Measurements from ENCODE around the gene KIAA1191.
"Not testable (repeated sequence)": the region's sequence is repeated elsewhere in the genome, so short reads cannot be mapped to it uniquely, and the experiment has no call there.

KIAA1191 gene

GRCh38 chr5:176361437-176362232 is at the start of gene KIAA1191:
Gene KIAA1191 (minus strand): TSS chr5:176361764. CDS start chr5:176359508, 2,256 bp downstream.
- DNase-seq (ENCODE audit: low spot score), result peak; percentile 94

GRCh38 chr5:176410486-176411180 is 49.1 kb upstream of the KIAA1191 start:
- DNase-seq (ENCODE audit: low spot score), result no peak

GRCh38 chr5:176409765-176410164 is 48.2 kb upstream of the KIAA1191 start:
- no peak for DNase-seq (ENCODE audit: low spot score)

DNA sequence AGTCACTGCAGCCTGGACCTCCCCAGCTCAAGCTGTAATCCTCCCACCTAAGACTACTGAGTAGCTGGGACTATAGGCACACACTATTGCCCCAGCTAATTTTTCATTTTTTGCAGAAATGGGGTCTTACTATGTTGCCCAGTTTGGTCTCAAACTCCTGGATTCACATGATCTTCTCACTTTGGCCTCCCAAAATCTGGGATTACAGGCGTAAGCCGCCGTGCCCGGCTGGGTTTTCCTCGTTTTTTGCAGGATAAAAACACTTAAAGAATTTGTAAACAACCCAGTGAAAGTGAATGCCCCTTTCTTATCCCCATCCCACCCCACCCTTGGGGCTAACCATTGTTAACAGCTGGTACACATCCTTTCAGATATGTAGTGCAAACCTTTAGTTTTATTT is 47.0 kb upstream of the KIAA1191 start:
- no peak for DNase-seq (ENCODE audit: low spot score)

GRCh38 chr5:176408252-176408573 is 46.6 kb upstream of the KIAA1191 start:
- not testable (repeated sequence) for DNase-seq (ENCODE audit: low spot score)

DNA sequence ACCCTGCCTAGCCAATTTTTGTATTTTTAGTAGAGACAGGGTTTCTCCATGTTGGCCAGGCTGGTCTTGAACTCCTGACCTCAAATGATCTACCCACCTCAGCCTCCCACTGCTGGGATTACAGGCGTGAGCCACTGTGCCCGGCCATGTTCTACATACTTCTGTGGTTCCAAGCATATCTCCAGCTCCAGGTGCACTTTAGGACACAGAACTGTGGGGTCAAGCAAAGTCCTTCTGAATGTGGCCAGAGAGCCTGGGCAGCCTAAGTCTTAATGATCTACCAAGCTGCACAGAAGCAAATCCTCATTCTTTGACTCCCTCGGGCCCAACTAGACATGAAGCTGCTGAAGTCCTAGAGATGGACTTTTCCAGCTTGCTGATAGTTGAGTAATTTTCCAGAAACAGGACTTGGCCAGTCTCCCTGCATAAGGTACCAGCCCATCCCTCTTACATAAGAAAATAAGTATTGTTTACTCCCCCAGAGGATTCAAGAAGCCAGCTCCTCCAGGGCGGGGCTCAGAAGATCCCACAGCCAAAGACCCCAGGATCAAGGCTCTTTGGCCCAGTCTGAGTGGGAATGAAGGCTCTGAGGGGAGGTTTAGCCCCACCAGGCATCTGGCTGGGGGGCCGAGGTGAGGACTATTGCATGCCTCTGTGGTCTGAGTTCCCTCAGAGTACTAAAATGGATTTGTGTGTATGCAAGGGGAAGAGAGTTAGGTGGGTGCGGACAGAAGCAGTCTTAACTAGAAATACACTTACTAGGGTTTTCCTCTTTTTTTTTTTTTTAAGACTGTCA is 46.1 kb upstream of the KIAA1191 start:
- DNase-seq (ENCODE audit: low spot score), result no peak

DNA sequence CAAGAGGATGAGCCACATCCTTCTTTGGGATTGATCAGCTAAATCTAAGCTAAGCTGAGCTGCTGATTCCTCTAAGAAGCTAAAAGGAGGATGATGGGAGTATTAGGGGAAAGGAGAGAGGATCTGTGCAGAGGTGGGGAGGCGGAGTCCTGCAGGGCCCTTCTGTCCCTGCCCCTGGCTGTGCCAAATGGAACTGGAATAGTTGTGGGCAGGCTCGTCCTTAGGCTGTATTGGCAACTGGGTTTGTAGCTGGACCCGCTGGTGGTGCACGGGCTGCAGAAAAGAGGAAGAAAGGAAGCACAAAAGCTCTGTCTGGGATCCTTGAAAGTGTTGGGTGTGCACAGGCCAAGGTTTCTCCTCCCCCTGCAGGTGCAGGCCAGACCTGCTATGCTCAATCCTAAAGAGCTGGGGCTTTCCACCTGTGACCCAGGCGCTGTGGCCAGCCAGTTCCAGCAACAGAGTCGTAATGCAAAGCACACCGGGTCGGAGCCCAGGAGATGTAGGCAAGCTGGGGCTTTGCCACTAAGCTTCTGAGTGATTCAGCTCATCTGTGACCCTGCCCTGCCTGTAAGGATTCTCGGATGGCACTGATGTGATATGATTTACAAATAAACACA is 45.0 kb upstream of the KIAA1191 start:
- DNase-seq (ENCODE audit: low spot score), result no peak

- peak; percentile 47 for DNase-seq (ENCODE audit: low spot score)
These were observed 44.3 kb upstream of the KIAA1191 start for GRCh38 chr5:176405656-176406435.

DNA sequence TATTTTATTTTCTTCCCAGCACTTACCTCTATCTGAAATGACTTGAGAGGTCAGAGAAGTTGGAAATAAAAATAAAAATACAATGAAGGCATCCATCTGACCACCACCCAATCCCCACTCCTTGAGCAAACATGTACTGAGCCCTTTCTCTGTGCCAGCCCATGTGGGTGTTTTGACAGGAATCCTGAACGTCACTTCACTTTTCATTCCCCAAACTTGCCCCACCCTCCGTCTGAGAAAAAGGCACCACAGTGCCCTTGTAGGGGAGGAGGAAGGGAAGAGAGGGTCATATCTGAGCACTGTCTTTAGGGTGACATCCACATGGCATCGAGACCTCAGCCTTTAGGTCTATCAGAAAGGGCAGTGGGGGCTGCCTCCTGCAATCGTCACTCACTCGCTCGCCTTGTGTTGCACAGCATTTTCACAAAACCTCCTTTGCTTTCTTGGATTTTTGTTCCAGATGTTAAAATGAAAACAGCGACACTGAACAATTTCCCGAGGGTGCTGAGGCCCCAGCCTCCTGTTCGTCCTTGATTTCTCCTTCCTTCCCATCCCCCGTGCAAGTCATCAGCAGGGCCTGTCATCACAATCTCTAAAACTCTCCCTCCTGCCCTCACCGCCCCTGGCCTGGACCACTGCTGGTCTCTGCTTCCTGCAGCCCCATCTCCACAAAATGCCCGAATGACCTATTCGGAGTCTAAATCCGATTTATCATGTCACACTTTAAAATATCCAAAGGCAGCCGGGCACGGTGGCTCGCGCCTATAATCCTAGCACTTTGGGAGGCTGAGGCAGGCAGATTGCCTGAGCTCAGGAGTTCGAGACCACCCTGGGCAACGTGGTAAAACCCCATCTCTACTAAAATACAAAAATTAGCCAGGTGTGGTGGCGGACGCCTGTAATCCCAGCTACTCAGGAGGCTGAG is 40.0 kb upstream of the KIAA1191 start:
- no peak for DNase-seq (ENCODE audit: low spot score)

GRCh38 chr5:176400382-176401156 is 39.0 kb upstream of the KIAA1191 start:
- DNase-seq (ENCODE audit: low spot score), result no peak

- DNase-seq (ENCODE audit: low spot score), result no peak
These were observed 36.3 kb upstream of the KIAA1191 start for GRCh38 chr5:176397736-176398420.

DNA sequence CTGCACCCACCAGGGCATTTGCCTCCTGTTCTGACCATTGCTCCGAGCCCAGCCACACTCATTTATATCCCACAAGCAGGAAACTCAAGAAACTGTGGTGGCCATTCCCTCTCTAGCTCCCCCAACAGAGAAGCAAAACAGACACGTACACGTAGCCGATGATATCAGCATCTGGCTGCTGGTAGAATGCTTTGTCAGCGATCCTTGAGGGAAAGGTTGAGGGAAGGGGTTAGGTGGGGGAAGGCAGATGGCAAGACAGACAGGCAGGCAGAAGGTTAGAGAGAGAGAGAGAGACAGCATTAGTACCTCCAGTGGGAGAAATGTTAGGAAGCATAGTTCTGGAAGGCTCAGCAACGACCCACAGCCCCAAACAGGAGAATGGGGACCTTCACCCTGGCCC is 34.8 kb upstream of the KIAA1191 start:
- DNase-seq (ENCODE audit: low spot score), result no peak

DNA sequence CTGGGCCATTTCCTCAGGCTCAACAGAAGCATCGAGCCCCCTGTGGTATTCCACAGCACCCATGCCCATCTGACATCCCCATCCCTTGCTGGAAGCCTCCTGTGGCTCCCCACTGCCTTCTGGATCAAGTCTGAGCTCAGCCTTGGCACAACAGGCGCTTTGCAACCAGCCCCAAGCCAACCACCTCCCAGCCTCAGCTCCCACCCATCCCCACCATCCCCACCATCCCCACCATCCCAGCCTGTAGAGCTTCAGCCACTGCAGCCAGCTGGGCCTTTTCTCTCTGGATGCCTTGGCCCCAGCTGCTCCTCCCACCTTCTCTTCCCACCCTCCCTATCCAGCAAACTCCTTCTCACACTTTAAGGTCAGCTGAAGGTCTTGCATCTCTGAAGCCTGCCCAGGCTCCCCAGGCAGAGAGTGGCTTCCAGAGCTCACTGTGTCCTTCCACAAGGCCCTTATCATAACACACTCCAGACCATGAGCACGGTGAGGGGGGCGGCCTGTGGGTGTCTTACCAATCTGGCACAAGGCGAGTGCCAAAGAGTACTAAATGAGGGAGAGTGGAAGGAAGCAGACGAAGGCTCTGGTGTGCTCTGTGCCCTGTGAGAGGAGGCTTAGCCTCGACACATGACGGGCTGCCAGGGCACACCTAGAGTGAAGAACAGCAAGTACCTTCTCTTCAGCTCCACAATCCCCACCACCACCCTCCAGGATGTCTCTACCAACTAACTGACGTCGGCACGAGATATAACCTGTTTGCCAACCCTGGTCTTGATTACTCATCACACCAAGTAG is 33.5 kb upstream of the KIAA1191 start:
- DNase-seq (ENCODE audit: low spot score), result no peak

GRCh38 chr5:176394096-176394495 is 32.5 kb upstream of the KIAA1191 start:
- DNase-seq (ENCODE audit: low spot score), result no peak

DNA sequence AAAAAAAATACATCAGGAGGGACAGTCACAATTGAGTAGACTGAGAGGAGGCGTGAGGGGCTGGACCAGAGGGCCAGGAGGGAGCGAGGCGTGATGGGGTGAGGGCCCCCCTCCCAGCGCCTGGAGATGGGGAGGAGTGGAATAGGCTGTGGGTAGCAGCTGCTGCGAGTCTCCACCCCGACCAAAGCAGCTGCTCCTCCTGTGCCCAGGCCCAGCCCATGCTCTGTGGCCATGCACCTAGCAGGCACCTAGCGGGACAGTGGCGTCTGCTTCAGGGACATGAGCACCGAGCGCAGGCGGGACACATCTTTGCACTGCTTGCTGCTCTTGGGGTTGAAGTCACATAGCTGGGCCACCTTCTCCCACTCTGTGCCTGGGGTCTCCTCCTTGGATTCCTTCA is 31.0 kb upstream of the KIAA1191 start:
- DNase-seq (ENCODE audit: low spot score), result no peak

DNA sequence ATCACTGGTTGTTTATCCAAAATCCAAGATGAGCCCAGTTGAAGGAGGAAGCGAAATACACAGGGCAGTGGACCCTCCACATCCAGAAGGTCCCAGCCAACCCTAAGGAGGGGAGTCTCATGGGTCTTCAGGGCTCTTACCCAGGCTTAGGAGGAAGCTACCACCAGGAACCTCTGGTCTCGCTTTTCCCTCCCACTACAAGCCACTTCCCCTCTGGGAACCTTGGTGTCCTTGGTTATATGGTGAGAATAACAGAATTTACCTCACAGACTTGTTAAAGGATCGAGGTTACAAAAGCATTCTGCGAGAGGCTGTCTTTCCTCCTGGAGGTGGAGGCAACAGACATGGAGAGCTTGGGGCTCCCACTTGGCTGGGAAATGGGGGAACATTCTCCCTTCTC is 30.4 kb upstream of the KIAA1191 start:
- no peak for DNase-seq (ENCODE audit: low spot score)

DNA sequence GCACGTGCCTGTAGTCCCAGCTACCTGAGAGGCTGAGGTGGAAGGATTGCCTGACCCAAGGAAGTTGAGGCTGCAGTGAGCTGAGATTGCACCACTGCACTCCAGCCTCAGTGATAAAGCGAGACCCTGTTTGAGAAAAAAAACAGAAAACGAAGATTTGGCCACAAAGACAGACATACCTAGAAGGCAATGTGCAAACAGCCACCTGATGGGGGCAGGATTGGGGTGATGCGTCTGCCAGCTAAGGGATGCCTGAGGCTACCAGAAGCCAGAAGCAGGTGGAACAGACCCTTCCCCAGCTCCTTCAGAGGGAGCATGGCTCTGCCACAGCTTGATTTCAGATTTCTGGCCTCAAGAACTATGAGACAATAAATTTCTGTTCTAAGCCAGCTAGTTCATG is 29.9 kb upstream of the KIAA1191 start:
- no peak for DNase-seq (ENCODE audit: low spot score)

Measured in HuH-7 (cell line).